OCI-LY3 (cell line): ENCODE measurements around the gene TEC.

Experiments used
- CTCF ChIP-seq: fragments of 200-600, 300-600 bp; sonication (generic); IDR thresholded peaks from 2 replicates; pipeline ENCODE4 v1.5.1; 2014; ENCODE audit warnings: antibody characterized with exemption, low read length, low read depth
- EZH2phosphoT487 ChIP-seq: fragments of 200-600 bp; shearing (Covaris generic); IDR thresholded peaks from 2 replicates; pipeline ENCODE4 v1.6.1; 2018; ENCODE audit warnings: antibody characterized with exemption, mixed run types, low read depth

- TF ChIP-seq CTCF (no peak), EZH2phosphoT487 (no peak)
Measured at GRCh38 chr4:48120132-48120531, 149.5 kb downstream of the TEC start.
